ENCODE results near the gene SLC66A2.

SLC66A2 gene

GRCh38 chr18:79859314-79859713, 92.1 kb downstream of the SLC66A2 start:
- Histone ChIP-seq H3K27me3 (ENCODE audit: control insufficient read depth in 1 of 2, insufficient read depth in 2 of 2, low read length in 2 of 2) (peaks cover 16% of the 10 kb centered on the region in 2 donors), H3K9ac (ENCODE audit: low read length in 2 of 2) (no peak overlapping the region), H3K4me3 (ENCODE audit: low read length in 2 of 2) (no peak overlapping the region), H3K36me3 (ENCODE audit: control insufficient read depth in 2 of 2, insufficient read depth in 2 of 2, low read length in 2 of 2) (no peaks in the 10 kb centered on the region), H3K27ac (ENCODE audit: low read length) (no peak overlapping the region), H3K9me3 (ENCODE audit: control insufficient read depth in 2 of 2, low read length in 2 of 2) (peaks cover 0 to 6% of the 10 kb centered on the region in 2 donors), H3K4me1 (ENCODE audit: control insufficient read depth, insufficient read depth, low read length) (no peaks in the 10 kb centered on the region)

DNA sequence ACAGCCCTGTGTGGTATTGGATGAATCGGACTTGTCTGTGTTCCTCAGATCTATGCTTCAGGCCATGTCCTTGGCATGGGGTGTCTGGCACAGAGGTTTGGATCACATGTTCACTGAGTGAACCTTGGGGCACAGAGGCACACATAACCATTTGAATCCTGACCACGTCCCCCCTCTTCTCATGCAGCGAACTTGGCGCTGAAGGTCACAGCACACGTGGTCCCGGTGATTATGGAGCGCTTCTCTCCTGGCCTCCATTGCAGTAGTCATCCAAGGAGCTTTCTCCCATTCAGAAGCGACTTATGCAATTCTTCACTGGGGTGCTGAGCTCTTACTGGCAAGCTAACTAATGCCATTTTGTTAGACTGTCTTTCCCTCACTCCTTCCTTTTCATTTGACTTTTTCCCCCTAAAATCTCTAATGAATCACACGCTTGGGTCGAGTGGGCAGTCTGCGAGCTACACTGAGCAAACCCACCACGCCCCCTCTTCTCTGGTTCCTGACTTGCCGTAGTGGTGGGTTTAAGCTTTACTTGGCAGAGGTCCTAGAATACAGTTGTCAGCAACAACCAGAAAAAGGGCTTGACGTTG, 94.3 kb downstream of the SLC66A2 start:
- Histone ChIP-seq H3K27ac (ENCODE audit: low read length) (no peak overlapping the region), H3K36me3 (ENCODE audit: control insufficient read depth in 2 of 2, insufficient read depth in 2 of 2, low read length in 2 of 2) (no peaks in the 10 kb centered on the region), H3K9me3 (ENCODE audit: control insufficient read depth in 2 of 2, low read length in 2 of 2) (peaks cover 0 to under 1% of the 10 kb centered on the region in 2 donors), H3K27me3 (ENCODE audit: control insufficient read depth in 1 of 2, insufficient read depth in 2 of 2, low read length in 2 of 2) (peaks cover 6 to 12% of the 10 kb centered on the region in 2 donors), H3K9ac (ENCODE audit: low read length in 2 of 2) (no peak overlapping the region), H3K4me1 (ENCODE audit: control insufficient read depth, insufficient read depth, low read length) (no peaks in the 10 kb centered on the region), H3K4me3 (ENCODE audit: low read length in 2 of 2) (no peak overlapping the region)

DNA sequence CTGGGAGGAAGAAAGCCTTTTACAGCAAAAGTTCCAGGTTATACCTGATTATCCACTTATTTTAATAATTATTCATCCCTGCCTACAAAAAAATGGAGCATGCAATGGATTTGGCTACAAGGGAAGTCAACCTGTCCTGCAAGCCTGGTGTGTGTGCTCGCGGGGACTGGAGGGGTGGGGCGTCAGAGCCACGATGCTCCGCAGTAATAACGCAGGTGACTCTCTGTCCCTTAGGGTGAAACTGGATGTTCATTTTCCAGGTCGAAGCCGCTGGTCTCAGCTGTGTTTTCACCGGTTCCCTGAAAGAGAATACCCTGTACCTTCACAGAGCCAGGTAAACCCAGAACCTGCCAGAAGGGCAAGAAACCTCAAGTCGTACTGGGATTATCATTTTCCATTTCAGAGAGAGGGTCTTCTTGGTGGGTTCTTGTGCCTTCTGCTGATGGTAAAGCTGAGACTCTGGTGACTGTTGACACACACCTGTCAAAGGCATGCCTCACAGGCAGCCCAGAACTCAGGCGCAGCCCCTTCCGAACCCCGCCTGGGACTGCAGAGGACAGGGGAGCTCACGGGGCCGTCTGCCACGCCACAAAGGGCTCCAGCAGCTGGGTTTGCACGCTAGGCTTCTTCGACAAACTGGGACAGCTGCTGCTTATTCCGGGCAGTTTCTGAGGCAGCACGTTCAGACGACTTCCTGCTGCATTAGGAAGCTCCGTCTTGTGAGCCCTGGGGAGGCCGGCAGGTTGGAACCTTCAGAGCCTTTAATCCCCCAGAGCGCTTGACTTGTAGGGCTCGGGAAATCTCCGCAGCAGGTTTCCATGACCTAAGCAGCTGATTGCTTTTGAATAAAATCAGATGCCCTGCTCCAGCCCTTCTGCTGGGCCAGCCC, 95.1 kb downstream of the SLC66A2 start:
- H3K36me3 ChIP-seq (ENCODE audit: control insufficient read depth in 2 of 2, insufficient read depth in 2 of 2, low read length in 2 of 2): no peaks in the 10 kb centered on the region
- H3K27ac ChIP-seq (ENCODE audit: low read length): no peak overlapping the region
- no peaks in the 10 kb centered on the region for H3K4me1 ChIP-seq (ENCODE audit: control insufficient read depth, insufficient read depth, low read length)
- no peak overlapping the region for H3K4me3 ChIP-seq (ENCODE audit: low read length in 2 of 2)
- H3K9ac ChIP-seq (ENCODE audit: low read length in 2 of 2): no peak overlapping the region
- no peaks in the 10 kb centered on the region for H3K9me3 ChIP-seq (ENCODE audit: control insufficient read depth in 2 of 2, low read length in 2 of 2)
- peaks cover 6 to 12% of the 10 kb centered on the region in 2 donors for H3K27me3 ChIP-seq (ENCODE audit: control insufficient read depth in 1 of 2, insufficient read depth in 2 of 2, low read length in 2 of 2)

- Histone ChIP-seq H3K4me1 (ENCODE audit: control insufficient read depth, insufficient read depth, low read length) (no peaks in the 10 kb centered on the region), H3K9ac (ENCODE audit: low read length in 2 of 2) (no peak overlapping the region), H3K27me3 (ENCODE audit: control insufficient read depth in 1 of 2, insufficient read depth in 2 of 2, low read length in 2 of 2) (peaks cover 6 to 12% of the 10 kb centered on the region in 2 donors), H3K4me3 (ENCODE audit: low read length in 2 of 2) (no peak overlapping the region), H3K9me3 (ENCODE audit: control insufficient read depth in 2 of 2, low read length in 2 of 2) (no peaks in the 10 kb centered on the region), H3K27ac (ENCODE audit: low read length) (no peak overlapping the region), H3K36me3 (ENCODE audit: control insufficient read depth in 2 of 2, insufficient read depth in 2 of 2, low read length in 2 of 2) (no peaks in the 10 kb centered on the region)
Measured at GRCh38 chr18:79855147-79855933, 96.1 kb downstream of the SLC66A2 start.

- no peak overlapping the region for H3K27ac ChIP-seq (ENCODE audit: low read length)
- no peaks in the 10 kb centered on the region for H3K36me3 ChIP-seq (ENCODE audit: control insufficient read depth in 2 of 2, insufficient read depth in 2 of 2, low read length in 2 of 2)
- no peak overlapping the region for H3K9ac ChIP-seq (ENCODE audit: low read length in 2 of 2)
- H3K4me1 ChIP-seq (ENCODE audit: control insufficient read depth, insufficient read depth, low read length): no peaks in the 10 kb centered on the region
- no peaks in the 10 kb centered on the region for H3K9me3 ChIP-seq (ENCODE audit: control insufficient read depth in 2 of 2, low read length in 2 of 2)
- H3K27me3 ChIP-seq (ENCODE audit: control insufficient read depth in 1 of 2, insufficient read depth in 2 of 2, low read length in 2 of 2): peaks cover 6 to 12% of the 10 kb centered on the region in 2 donors
- no peak overlapping the region for H3K4me3 ChIP-seq (ENCODE audit: low read length in 2 of 2)
Measured at GRCh38 chr18:79853993-79854364, 97.5 kb downstream of the SLC66A2 start.

DNA sequence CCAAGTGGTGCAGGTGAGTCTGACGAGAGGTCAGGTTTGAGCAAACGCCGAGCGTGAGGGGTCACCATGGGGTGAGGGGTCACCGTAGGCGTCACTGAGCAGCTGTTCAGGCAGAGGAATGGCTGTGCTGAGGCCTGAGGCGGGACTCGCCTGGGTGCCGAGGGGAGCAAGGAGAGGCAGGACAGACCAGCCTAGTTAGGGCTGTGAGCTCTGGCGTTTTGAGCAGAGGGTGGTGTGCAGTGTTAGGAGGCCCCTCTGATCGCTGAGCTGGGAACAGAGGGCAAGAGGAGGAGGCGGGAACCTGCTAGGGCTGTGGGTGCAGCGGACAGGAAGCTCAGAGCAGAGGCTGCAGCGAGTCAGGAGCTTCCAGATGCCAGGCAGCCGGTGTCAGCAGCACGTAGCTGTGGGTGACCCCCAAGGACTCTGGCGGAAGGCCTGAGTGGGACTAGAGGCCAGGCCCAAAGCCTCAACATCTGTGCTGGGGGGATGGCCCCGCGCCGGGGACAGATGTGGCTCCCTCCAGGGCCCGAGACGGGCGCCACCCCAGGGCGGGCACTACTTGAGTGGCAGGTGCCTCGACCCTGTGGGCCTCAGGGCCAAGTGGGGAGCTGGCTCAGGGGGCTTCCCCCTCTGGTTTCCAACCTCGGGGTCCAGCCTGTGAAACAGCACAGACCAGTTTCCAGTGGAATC, 98.0 kb downstream of the SLC66A2 start:
- H3K4me3 ChIP-seq (ENCODE audit: low read length in 2 of 2): no peak overlapping the region
- peaks cover 6 to 12% of the 10 kb centered on the region in 2 donors for H3K27me3 ChIP-seq (ENCODE audit: control insufficient read depth in 1 of 2, insufficient read depth in 2 of 2, low read length in 2 of 2)
- H3K4me1 ChIP-seq (ENCODE audit: control insufficient read depth, insufficient read depth, low read length): no peaks in the 10 kb centered on the region
- no peak overlapping the region for H3K27ac ChIP-seq (ENCODE audit: low read length)
- H3K36me3 ChIP-seq (ENCODE audit: control insufficient read depth in 2 of 2, insufficient read depth in 2 of 2, low read length in 2 of 2): no peaks in the 10 kb centered on the region
- no peak overlapping the region for H3K9ac ChIP-seq (ENCODE audit: low read length in 2 of 2)
- H3K9me3 ChIP-seq (ENCODE audit: control insufficient read depth in 2 of 2, low read length in 2 of 2): no peaks in the 10 kb centered on the region

DNA sequence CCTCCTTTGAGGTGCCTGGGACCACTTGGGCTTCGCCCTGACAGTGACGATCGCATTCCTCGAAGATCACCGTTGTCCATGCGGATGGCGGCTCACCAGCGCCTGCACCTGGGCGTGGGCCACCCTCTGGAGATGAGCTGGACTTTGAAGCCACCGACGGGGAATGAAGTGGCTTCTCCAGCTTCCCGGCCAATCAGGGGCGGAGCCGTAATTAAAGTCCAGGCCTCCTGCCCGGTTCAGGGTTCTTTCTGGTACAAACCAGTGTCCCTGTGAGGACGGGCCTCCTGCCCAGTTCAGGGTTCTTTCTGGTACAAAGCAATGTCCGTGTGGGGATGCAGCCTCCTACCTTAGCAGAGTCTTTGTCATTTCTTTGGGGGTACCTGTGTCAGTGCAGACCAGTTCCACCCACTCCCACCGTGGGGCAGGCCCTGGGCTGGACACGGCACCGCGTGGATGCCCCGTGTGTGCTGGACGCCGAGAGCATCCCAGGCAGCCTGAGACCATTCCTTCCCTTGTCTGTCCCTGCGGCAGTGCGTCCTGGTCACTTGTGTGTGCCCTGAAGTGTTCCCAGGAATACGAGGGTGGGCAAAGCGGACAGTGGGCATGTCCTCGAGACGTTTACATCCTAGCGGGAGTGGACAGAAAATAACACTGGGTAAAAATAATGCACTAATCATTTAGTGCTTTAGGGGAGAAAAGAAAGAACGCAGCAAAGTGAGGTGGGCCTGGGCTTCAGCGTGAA, 98.7 kb downstream of the SLC66A2 start:
- Histone ChIP-seq H3K9me3 (ENCODE audit: control insufficient read depth in 2 of 2, low read length in 2 of 2) (no peaks in the 10 kb centered on the region), H3K9ac (ENCODE audit: low read length in 2 of 2) (no peak overlapping the region), H3K4me1 (ENCODE audit: control insufficient read depth, insufficient read depth, low read length) (no peaks in the 10 kb centered on the region), H3K36me3 (ENCODE audit: control insufficient read depth in 2 of 2, insufficient read depth in 2 of 2, low read length in 2 of 2) (no peaks in the 10 kb centered on the region), H3K4me3 (ENCODE audit: low read length in 2 of 2) (no peak overlapping the region), H3K27ac (ENCODE audit: low read length) (no peak overlapping the region), H3K27me3 (ENCODE audit: control insufficient read depth in 1 of 2, insufficient read depth in 2 of 2, low read length in 2 of 2) (peaks cover 6 to 12% of the 10 kb centered on the region in 2 donors)

Data from stomach smooth muscle (tissue), 2 donors.